ENCODE data around the gene SSX2IP. TPM values are rescaled to one million over a fixed set of nuclear protein-coding genes. Genes with fewer than 3 reads are reported as not detected.
A peak's percentile ranks its signal among the peaks of the same experiment; 100 is the strongest.
"Not testable (repeated sequence)": the region's sequence is repeated elsewhere in the genome, so short reads cannot be mapped to it uniquely, and the experiment has no call there.

The SSX2IP gene
- total RNA-seq, 1 donor from 2014 or later, result 15.8 TPM

DNA sequence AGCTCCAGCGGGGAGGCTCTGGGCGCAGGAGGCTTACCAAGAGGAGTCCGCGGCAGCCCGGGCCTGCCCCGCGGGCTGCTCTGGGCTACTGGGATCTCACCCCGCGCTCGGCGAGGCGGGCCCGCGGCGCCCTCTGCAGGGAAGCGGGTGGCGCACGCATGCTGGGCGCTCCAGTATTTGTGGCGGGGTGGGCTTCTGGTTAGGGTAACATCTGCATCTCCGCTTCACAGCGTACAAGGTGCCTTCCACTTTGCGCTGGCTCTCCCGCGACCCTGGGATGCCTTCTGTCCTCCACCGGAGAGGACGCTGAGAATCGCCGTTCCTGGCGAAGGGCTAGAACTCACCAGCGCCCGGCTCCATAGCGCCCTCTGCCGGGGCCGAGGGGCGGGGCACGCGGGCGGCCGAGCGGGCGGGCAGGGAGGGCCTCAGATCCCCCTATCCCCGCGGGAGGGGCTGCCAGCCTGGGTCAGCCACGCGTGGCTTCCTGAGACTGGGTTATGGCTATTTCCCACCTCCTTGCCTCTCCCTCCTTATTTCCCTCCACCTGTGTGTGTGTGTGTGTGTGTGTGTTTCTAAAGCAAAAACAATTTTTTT is 69.4 kb downstream of the SSX2IP start:
- ATAC-seq (peak; percentile 98), DNase-seq (ENCODE audit: low spot score) (peak; percentile 76)

DNA sequence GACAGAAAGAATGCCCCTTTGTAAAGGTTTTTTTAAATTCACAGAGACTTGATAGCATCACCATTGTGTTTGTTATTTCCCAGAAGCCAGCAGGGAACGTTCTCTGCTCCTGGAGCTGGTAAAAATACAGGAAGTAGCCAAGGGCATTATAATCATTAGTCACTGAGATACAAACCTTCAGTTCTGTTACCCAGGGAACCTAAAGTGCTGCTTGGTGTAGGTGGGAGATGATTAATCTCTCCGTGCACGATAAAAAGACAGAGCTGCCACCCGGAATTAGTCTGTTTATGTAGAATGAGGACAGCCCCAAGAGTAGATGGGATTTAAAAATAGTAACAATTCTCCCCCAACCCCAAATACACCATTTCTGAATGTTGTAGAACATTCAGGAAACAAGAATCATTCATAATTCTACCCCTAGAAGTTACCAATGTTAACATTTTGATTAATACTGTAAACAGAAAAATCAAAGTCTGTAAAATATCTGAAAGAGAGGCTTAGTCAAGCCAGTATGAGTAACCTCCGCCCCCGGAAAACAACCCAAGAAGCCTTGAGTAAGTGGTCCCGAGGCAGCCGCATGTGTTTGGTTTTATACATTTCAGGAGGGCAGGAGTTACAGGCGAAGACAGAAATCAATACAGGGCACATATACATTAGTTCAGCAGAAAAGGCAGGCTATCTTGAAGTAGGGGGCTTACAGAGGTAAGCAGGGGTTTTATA is 70.7 kb downstream of the SSX2IP start:
- ATAC-seq (no peak), DNase-seq (ENCODE audit: low spot score) (no peak)

DNA sequence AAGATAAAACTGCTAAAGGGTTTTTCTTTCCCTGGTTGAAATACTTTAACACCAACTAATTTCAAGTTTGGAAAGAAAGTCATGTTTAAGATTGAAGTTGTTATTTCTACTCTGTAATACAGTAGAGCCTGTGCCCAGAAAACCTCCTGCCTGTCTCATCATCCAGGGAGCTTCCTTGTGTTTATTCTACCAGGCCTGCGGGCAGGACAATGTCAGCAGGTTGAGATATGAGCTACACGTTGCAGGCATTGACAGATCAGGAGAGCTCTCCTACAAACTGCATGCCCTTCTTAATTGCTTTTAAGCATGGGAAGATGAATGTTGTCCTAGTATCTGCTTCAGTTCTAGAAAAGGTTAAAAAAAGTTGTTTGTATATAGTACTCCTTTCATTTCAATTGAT is 72.9 kb downstream of the SSX2IP start:
- DNase-seq (ENCODE audit: low spot score) (no peak), ATAC-seq (no peak)

DNA sequence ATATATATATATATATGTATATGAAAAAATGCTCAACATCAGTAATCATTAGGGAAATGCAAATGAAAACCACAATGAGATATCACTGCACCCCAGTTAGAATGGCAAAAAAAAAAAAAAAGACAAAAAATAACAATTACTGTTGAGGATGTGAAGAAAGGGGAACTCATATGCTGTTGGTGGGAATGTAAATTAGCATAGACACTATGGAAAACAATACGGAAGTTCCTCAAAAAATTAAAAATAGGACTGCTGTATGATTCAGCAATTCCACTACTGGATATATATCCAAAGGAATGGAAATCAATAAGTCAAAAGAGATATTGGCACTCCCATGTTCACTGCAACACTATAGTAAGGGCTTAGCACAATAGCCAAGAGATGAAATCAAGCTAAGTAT is 74.5 kb downstream of the SSX2IP start:
- no peak for ATAC-seq

DNA sequence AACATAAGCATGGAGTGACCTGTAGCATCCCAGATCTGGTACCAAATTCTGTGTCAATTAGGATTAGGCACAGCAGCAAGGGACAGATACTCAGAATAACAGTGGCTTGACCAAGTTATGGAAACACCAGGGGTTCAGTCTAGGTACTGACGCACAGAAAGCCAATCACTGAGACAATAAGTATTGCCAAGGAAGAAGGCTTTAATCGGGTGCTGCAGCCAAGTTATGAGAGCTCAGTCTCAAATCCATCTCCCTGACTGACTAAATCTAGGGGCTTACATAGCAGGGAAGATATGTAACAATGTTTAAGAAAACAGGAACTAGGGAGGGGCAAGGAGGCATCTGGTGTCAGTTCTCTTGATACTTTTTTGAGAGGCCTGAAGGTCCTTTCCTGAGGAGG is 76.4 kb downstream of the SSX2IP start:
- ATAC-seq (no peak), DNase-seq (ENCODE audit: low spot score) (no peak)

More for the DNA sequence above, 74.5 kb downstream of the SSX2IP start:
- no peak for DNase-seq (ENCODE audit: low spot score)

DNA sequence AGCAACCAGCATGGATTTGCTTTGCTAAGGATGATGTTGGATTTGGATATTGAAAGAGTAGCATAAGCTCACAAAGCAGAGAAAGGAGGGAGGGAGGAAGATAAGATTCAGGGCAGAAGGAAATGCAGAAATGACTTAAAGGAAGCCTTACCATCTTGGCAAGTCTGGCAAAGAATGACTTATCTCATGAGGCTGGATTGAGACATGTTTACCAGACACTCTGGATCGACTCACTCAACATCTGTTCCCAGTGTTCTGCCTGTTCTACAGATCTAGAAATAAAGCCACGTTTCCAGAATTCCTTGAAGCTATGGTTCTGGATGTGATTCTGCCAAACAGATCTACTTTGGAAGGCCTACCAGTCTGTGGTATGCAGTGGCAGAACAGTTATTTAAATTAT is 77.2 kb downstream of the SSX2IP start:
- DNase-seq (ENCODE audit: low spot score), result no peak
- no peak for ATAC-seq

DNA sequence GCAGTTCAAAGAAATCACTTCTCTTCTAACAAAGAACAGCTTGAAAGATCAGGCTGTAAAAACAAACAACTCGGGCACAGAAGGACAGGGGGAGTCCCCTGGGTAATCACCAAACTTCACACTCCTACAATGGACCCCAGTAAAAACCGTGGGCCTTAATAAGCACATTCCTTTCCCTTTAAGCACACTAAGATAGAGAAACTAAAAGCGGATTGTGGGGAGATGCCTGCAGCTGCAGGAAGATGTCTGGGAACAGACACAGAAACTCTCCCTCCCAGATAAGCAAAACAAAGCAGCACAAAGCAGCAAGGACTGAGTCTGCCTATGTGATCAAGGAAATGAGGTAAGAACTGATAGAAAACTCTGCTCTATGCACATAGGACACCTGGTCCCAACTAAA is 78.5 kb downstream of the SSX2IP start:
- DNase-seq (ENCODE audit: low spot score) (no peak), ATAC-seq (no peak)

DNA sequence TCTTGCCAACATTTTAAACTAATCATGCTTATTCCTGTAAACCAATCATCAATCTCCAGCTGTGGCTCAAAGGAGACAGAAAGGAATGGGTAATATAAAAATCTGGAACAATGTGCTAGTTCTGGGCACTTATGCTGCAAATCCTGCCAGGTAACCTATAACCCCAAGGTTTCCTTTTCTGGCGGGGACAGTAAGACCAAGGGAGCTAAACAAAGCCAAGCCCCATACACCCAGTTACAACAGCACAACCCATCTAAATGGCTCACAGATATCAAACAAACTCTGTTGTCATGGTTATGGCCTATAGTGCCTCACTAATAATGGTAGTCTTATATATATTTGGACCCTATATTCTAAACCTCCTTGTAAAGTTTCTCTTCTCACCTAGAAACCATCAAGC is 79.2 kb downstream of the SSX2IP start:
- no peak for DNase-seq (ENCODE audit: low spot score)
- ATAC-seq, result peak; percentile 40

DNA sequence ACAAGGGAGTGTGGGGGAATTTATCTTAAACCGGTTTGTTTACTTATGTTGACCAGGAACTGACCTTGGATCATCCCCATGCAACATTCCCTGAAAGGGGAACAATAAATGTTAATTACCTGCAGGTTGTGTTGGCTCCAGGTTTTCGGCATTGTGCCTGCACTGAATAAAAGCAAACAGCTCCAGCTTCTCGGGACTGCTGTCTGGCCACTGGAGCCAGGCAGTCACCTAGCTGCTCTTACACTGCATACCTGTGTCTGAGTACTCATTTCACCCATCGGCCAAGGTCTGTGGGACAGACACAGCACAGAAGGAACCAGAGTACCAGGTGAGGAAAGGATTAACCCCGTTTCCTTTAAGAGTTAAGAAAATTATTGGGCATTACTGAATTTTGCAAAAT is 83.3 kb downstream of the SSX2IP start:
- no peak for DNase-seq (ENCODE audit: low spot score)
- no peak for ATAC-seq

DNA sequence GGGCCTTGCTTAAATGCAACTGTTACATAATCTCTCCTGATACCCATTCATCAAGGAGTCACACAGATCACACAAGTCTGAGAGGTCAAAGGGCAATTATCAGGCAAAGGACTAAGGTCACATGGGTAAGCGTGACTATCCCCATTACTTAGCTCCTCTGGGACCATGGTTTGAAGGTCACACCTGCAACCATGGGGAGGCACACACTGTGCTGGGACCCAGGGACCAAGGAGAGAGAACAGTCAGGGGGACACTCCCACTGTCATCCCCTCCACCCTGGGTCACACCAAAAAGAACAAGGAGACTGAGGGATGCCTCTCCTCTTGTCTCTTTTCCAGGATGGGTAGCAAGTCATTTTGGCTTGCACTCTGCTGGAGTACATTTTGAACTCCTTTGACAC is 85.1 kb downstream of the SSX2IP start:
- ATAC-seq (no peak), DNase-seq (ENCODE audit: low spot score) (no peak)

DNA sequence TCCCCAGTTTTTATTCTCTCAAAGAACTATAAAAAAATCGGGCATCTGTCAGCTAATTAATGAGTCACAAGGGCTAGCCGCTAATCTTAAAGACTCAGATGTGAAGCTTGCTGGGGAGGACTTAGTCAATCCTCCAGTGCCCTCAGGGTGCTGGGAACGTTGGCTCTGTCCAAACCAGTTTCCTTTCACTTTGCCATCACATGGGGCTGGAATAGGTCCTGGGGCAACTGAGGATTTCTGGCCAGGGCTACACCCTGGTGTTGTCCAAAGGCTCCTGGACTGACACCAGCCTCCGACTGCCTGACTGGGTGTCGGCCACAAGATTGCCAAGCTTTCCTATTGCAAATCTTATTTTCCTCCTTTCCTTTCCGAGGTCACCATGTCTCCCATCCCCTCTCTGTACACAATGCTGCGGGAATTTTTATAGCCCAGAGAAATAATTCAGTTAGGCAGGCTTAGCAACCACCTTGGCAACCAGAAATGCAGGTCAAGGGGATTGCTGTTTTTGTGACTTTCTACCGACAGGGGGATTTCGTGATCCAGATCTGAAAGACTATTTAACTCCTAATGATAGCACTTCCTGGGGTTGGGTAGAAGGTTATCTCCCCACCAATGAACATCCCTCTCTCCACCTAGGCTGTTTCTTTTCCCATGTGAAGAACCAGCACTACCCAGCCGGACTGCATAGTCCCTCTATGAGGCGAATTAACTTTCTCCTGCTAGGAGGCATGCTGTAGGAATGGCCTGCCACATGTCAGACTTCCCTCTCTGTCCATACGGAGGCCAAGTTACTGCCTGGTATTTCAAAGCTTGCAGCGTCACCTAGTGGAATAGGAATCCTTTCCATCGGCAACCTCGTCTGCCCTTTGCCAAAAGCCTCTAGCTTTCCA is 86.1 kb downstream of the SSX2IP start:
- ATAC-seq (peak; percentile 63), DNase-seq (ENCODE audit: low spot score) (no peak)

DNA sequence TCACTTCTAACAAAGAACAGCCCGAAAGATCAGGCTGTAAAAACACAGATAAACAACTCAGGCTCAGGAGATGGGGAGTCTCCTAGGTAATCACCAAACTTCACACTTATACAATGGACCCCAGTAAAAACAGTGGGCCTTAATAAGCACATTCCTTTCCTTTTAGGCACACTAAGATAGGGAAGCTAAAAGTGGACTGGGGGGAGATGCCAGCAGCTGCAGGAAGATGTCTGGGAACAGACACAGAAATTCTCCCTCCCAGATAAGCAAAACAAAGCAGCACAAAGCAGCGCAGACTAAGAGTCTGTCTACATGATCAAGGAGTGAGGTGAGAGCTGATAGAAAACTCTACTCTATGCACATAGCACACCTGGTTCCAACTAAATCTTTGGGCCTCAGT is 87.0 kb downstream of the SSX2IP start:
- no peak for DNase-seq (ENCODE audit: low spot score)
- no peak for ATAC-seq

DNA sequence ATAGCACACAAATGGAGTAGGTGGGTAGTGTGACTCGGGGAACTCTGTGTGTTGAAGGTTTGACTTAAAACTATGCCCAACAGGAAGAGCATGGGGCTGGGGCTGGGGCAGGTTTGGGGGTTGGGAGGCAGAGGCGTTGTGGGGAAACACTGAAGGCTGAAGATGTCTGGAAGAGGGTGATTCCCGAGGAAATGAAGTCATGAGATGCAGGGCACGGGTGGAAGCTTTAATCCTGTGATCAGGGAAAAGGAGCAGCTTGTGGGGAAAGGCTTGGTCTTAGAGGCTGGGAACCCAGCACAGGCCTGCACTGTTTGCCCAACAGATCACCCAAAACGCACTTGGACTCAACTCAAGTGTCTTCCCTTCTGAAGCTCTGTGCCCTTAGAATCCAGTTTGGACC is 89.5 kb downstream of the SSX2IP start:
- no peak for ATAC-seq
- no peak for DNase-seq (ENCODE audit: low spot score)

DNA sequence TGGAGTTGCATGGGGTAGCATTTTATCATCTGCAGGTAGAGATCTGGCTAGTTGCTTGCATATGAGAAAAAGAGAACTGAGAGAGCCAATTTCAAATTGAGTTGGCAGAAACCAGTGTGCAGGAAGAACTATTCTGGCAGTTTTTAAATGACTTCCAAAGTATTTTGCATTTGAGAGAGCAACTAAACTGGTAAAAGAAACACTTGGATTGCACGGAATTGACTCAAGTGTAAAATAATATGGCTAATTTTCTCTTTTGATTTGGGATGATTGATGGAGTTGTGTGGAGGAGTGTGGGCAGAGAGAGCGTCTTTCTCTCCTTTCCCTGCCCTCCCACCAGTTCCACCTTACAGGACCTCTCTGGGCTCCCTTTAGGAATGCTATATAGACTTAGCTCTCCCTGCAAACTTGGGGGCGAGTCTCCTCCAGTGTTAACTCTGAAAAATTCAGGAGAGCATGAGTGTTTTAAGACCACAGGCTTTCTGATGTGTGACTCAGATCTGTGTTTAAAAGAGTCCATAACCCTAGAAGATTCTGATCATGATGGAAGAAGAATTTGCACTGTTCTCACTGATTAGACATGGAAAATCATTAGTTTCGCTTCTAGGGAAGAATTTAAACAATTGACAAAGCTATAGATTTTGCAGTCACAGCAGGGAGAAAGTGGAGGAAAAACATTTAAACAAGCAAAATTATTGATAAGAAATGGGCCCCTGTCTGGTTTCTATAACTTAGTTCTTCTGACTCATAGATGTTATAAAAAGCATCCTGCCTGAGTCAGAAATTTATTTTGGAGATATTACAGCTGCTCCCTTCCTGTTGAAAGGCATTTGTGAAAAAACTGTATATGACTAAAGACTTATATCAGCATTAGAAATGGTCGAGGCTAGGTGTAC is 91.2 kb downstream of the SSX2IP start:
- ATAC-seq (no peak), DNase-seq (ENCODE audit: low spot score) (no peak)

DNA sequence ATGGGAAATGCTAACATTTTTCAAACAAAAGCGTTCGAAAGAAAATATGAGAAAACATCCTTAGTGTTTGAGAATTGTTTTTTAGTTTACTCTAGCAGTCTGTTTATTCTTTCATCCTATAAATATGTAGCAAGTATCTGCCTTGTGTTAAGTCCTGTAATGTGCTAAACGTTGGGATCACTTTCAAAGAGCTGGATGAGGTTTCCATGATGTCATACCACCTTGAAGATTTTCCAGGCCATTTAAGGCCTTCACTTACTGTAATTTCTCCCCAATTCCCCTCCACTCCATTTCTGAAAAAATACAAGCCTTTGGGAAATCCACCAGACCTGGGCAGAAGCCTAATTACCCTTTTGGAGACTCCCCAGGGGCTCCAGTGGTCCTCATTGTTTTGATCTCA is 91.8 kb downstream of the SSX2IP start:
- ATAC-seq (no peak), DNase-seq (ENCODE audit: low spot score) (no peak)

DNA sequence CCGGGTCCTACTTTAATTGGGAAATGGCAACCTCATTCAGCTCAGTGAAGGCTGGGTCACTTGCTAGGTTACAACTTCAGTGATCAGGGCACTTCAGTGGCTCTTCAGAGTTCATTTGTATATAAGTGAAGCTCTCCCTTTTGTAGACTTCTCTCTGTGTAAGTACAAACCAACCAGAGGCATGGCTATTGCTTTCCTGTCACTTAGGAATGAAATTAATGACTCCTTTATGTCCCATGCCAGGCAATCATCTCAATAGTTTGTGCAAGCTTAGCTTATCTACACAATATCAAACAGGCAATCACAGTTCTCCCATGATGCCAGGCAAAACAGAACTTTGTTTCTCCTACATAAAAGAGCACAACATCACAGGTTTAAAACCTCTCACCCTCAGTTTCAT is 93.2 kb downstream of the SSX2IP start:
- DNase-seq (ENCODE audit: low spot score), result no peak
- ATAC-seq, result no peak

DNA sequence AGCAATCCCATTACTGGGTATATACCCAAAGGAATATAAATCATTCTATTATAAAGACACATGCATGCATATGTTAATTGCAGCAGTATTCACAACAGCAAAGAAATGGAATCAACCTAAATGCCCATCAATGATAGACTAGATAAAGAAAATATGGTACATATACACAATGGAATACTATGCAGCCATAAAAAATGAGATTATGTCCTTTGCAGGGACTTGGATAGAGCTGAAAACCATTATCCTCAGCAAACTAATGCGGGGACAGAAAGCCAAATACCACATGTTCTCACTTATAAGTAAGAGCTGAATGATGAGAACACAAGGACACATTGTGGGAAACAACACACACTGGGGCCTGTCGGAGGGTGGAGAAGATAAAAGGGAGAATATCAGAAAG is 95.3 kb downstream of the SSX2IP start:
- ATAC-seq; DNase-seq (ENCODE audit: low spot score): not testable (repeated sequence)

All from left lobe of liver (tissue), 2 donors.